HepG2 (cell line): ENCODE measurements around the gene PSMB10. TPM values are rescaled to one million over a fixed set of nuclear protein-coding genes. Genes with fewer than 3 reads are reported as not detected.

ENCODE experiments used
- ARHGAP35 ChIP-seq: sonication (generic); formaldehyde crosslinking; IDR thresholded peaks from 2 replicates; pipeline ENCODE4 v1.9.0; 2022; ENCODE audit warnings: mild to moderate bottlenecking, inconsistent platforms, moderate library complexity, missing genetic modification reagents, borderline replicate concordance
- BRD4 ChIP-seq: sonication (generic); formaldehyde crosslinking; IDR thresholded peaks from 2 replicates; pipeline ENCODE4 v1.4.0; 2020; ENCODE audit warnings: missing genetic modification reagents
- CAMTA2 ChIP-seq: sonication (generic); formaldehyde crosslinking; IDR thresholded peaks from 2 replicates; pipeline ENCODE4 v1.4.0; 2020; ENCODE audit warnings: mild to moderate bottlenecking, missing genetic modification reagents, borderline replicate concordance
- CCDC6 ChIP-seq: sonication (generic); formaldehyde crosslinking; IDR thresholded peaks from 2 replicates; pipeline ENCODE4 v1.8.1; 2022; ENCODE audit warnings: mild to moderate bottlenecking, missing genetic modification reagents, moderate library complexity
- DNMT1 ChIP-seq: sonication (generic); formaldehyde crosslinking; IDR thresholded peaks from 2 replicates; pipeline ENCODE4 v1.5.1; 2020; ENCODE audit warnings: mild to moderate bottlenecking, missing genetic modification reagents
- DRAP1 ChIP-seq: IDR thresholded peaks from 2 replicates; pipeline ENCODE4 v1.6.1; 2016; ENCODE audit warnings: missing genetic modification reagents, missing compliant biosample characterization
- EHMT2 ChIP-seq: fragments of 200-600 bp; sonication (generic); IDR thresholded peaks from 2 replicates; pipeline ENCODE4 v1.7.0; 2017; ENCODE audit warnings: antibody characterized with exemption, low read depth, low read length, borderline replicate concordance
- HNF4G ChIP-seq, 2 experiments: sonication (generic) in 1 of 2; formaldehyde crosslinking in 1 of 2; IDR thresholded peaks; 2 replicates each; pipeline versions ENCODE4 v1.4.0 to v1.6.1; 2011 to 2020; ENCODE audit warnings: borderline replicate concordance in 2 of 2, low read depth in 2 of 2, mild to moderate bottlenecking in 2 of 2, low read length in 1 of 2, missing genetic modification reagents in 1 of 2, moderate library complexity in 1 of 2
- HOXD1 ChIP-seq: sonication (generic); formaldehyde crosslinking; IDR thresholded peaks from 2 replicates; pipeline ENCODE4 v1.5.0; 2020; ENCODE audit warnings: missing genetic modification reagents
- MEIS2 ChIP-seq: sonication (generic); formaldehyde crosslinking; IDR thresholded peaks from 2 replicates; pipeline ENCODE4 v1.9.0; 2021; ENCODE audit warnings: mild to moderate bottlenecking, missing genetic modification reagents
- MLXIP ChIP-seq: sonication (generic); formaldehyde crosslinking; IDR thresholded peaks from 2 replicates; pipeline ENCODE4 v1.9.0; 2021; ENCODE audit warnings: missing genetic modification reagents, borderline replicate concordance
- PHF8 ChIP-seq: sonication (generic); formaldehyde crosslinking; IDR thresholded peaks from 2 replicates; pipeline ENCODE4 v1.5.0; 2020; ENCODE audit warnings: missing genetic modification reagents
- RARA ChIP-seq: IDR thresholded peaks from 2 replicates; pipeline ENCODE4 v1.6.1; 2016; ENCODE audit warnings: missing genetic modification reagents, missing compliant biosample characterization
- TCF7 ChIP-seq: sonication (generic); IDR thresholded peaks from 2 replicates; pipeline ENCODE4 v1.6.1; 2016; ENCODE audit warnings: antibody characterized with exemption, low read depth
- ZBTB44 ChIP-seq: sonication (generic); formaldehyde crosslinking; IDR thresholded peaks from 2 replicates; pipeline ENCODE4 v1.4.0; 2020; ENCODE audit warnings: missing genetic modification reagents
- ZNF12 ChIP-seq: sonication (generic); formaldehyde crosslinking; IDR thresholded peaks from 2 replicates; pipeline ENCODE4 v1.5.0; 2020; ENCODE audit warnings: missing genetic modification reagents
- ZNF18 ChIP-seq: sonication (generic); formaldehyde crosslinking; IDR thresholded peaks from 2 replicates; pipeline ENCODE4 v1.8.0; 2022; ENCODE audit warnings: mild to moderate bottlenecking, missing genetic modification reagents; ENCODE audit not compliant: insufficient replicate concordance
- ZNF34 ChIP-seq: sonication (generic); formaldehyde crosslinking; IDR thresholded peaks from 2 replicates; pipeline ENCODE4 v1.4.0; 2020; ENCODE audit warnings: mild to moderate bottlenecking, missing genetic modification reagents, borderline replicate concordance
- ZNF772 ChIP-seq: sonication (generic); formaldehyde crosslinking; IDR thresholded peaks from 2 replicates; pipeline ENCODE4 v1.5.0; 2020; ENCODE audit warnings: mild to moderate bottlenecking, missing genetic modification reagents
- ZNF777 ChIP-seq: sonication (generic); formaldehyde crosslinking; IDR thresholded peaks from 2 replicates; pipeline ENCODE4 v1.4.0; 2020; ENCODE audit warnings: missing genetic modification reagents
- ZSCAN12 ChIP-seq: sonication (generic); formaldehyde crosslinking; IDR thresholded peaks from 2 replicates; pipeline ENCODE4 v1.9.0; 2021; ENCODE audit warnings: mild to moderate bottlenecking, missing genetic modification reagents
- polyA plus RNA-seq, 8 experiments: library from polyadenylated mRNA; depleted of rRNA in 3 of 8; stranded (reverse) in 7 of 8; unstranded in 1 of 8; fragments of >200 nt; fragmentation: Illumina TruSeq in 4 of 8; extraction: Trizol in 4 of 8; gene quantifications; 2 replicates each; pipeline versions ENCODE4 v1.2.1 to v1.2.3, GENCODE V29; 2011 to 2016; ENCODE audit warnings: low read depth in 4 of 8, missing spikeins in 1 of 8, mixed read lengths in 1 of 8; ENCODE audit not compliant: insufficient read depth in 1 of 8
- total RNA-seq, 5 experiments: library from RNA; depleted of rRNA; stranded (reverse); fragments of >200 nt; fragmentation: Illumina TruSeq; extraction: Trizol; gene quantifications; 2 replicates each; pipeline ENCODE4 v1.2.3, GENCODE V29; 2016; ENCODE audit warnings: low read depth in 1 of 5
- TF ChIP-seq, protein P1 (sequence below): IDR thresholded peaks from 2 replicates; pipeline ENCODE4 v1.6.1; 2012; ENCODE audit warnings: inconsistent platforms

The PSMB10 gene
- total and polyA plus RNA-seq, 2 of the 13 experiments (the other 11 are each of a cell fraction or from before 2014, with no cell fraction given) = 12.7 to 65.9 TPM

- TF ChIP-seq MLXIP (CRISPR knock-in tag) (peak; percentile 65; the same call in 1 of the 2 replicates), ZBTB44 (CRISPR knock-in tag) (no peak; the same call in 1 of the 2 replicates), DNMT1 (CRISPR knock-in tag) (0 out of 2 replicates have a peak, but pooled peaks have one; percentile 28), RARA (CRISPR knock-in tag) (peak; percentile 47; the same call in 1 of the 2 replicates), TCF7 (no peak), HOXD1 (CRISPR knock-in tag) (no peak; the same call in 1 of the 2 replicates), ARHGAP35 (peak; percentile 51; the same call in 1 of the 2 replicates), ZNF34 (0 out of 2 replicates have a peak, but pooled peaks have one; percentile 55), CCDC6 (peak; percentile 56; the same call in 1 of the 2 replicates), ZNF18 (CRISPR knock-in tag) (peak; percentile 86), BRD4 (CRISPR knock-in tag) (no peak; the same call in 1 of the 2 replicates), MEIS2 (CRISPR knock-in tag) (peak; percentile 66), ZNF777 (CRISPR knock-in tag) (peak; percentile 81), ZNF772 (CRISPR knock-in tag) (no peak; the same call in 1 of the 2 replicates), CAMTA2 (CRISPR knock-in tag) (no peak; the same call in 1 of the 2 replicates), PHF8 (CRISPR knock-in tag) (peak; percentile 65), EHMT2 (no peak), ZSCAN12 (0 out of 2 replicates have a peak, but pooled peaks have one; percentile 17), DRAP1 (CRISPR knock-in tag) (peak; percentile 73), HNF4G (IDR thresholded peaks at IDR 0.05; ENCODE audit: borderline replicate concordance, low read depth, low read length) (no peak), HNF4G (CRISPR knock-in tag; IDR thresholded peaks at IDR 0.05; ENCODE audit: borderline replicate concordance, low read depth) (no peak; the same call in 1 of the 2 replicates), ZNF12 (CRISPR knock-in tag) (no peak)
- TF ChIP-seq, protein P1, sequence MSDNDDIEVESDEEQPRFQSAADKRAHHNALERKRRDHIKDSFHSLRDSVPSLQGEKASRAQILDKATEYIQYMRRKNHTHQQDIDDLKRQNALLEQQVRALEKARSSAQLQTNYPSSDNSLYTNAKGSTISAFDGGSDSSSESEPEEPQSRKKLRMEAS = peak; percentile 76
Measured at GRCh38 chr16:67968400-67969253, 32.0 kb upstream of the PSMB10 start, which contains the start of gene SLC12A4 (continued).
